Measurements from ENCODE around the gene CHAT.

The CHAT gene

GRCh38 chr10:49600046-49600445 lies 13.8 kb upstream of the CHAT start:
- Histone ChIP-seq H3K27me3 (peaks cover 66% of the 10 kb centered on the region), H3K27ac (no peak overlapping the region), H3K4me3 (ENCODE audit: low read depth in 1 of 2, low read length in 1 of 2) (no peak overlapping the region), H3K4me1 (ENCODE audit: control insufficient read depth in 1 of 2, insufficient read depth in 1 of 2, low read depth in 1 of 2, low read length in 1 of 2) (no peaks in the 10 kb centered on the region), H3K36me3 (no peaks in the 10 kb centered on the region), H3K9me3 (no peaks in the 10 kb centered on the region)
- TF ChIP-seq CTCF (IDR thresholded peaks at IDR 0.05), result no peak

DNA sequence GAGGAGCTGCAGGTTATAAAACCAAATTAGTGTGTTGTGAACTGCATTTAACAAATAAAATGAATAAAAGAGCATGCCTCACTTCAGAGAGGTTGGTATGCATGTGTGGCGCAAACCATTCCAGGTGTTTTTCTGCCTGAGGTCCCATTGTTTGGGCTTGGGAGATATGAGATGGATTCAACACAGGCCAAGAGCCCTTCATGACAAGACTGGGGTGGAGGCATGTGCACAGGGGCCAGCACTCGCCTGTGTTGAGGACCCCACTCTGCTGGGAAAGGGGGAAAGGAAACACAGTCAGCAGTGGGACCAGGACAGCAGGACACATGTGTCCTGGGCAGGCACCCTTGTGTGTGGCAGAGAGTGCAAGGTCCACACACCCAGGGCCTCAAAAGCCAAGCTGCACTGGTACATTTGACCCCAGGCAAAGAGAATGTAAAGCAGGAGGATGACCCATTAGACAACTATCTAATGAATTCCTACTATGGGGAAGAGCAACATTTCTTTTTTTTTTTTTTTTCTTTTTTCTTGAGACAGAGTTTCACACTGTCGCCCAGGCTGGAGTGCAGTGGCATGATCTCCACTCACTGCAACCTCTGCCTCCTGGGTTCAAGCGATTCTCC lies 12.9 kb upstream of the CHAT start:
- peaks cover 68% of the 10 kb centered on the region for H3K27me3 ChIP-seq
- no peak overlapping the region for H3K27ac ChIP-seq
- H3K4me3 ChIP-seq (ENCODE audit: low read depth in 1 of 2, low read length in 1 of 2), result no peak overlapping the region
- no peak for TF ChIP-seq CTCF (IDR thresholded peaks at IDR 0.05)
- H3K9me3 ChIP-seq, result no peaks in the 10 kb centered on the region
- H3K36me3 ChIP-seq, result no peaks in the 10 kb centered on the region
- no peaks in the 10 kb centered on the region for H3K4me1 ChIP-seq (ENCODE audit: control insufficient read depth in 1 of 2, insufficient read depth in 1 of 2, low read depth in 1 of 2, low read length in 1 of 2)

DNA sequence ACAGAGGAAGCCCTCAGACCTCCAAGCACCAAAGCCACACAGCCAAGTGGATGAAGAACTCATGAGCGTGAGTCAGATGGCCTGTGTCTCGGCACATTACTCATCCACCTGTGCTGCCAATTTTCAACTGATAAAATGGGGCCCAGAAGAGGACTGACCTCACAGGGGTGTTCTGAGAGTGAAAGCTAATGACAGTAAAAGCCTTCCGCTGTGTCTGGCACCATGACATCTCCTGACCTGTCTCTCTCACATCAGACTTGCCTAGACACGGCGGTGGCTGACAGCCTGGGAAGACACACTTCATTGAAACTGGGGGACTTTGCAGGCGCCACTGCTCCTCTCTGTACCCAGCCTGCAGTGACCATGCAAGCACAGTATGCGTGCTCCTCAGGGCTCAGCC lies 12.0 kb upstream of the CHAT start:
- no peaks in the 10 kb centered on the region for H3K9me3 ChIP-seq
- no peak overlapping the region for H3K4me3 ChIP-seq (ENCODE audit: low read depth in 1 of 2, low read length in 1 of 2)
- TF ChIP-seq CTCF (IDR thresholded peaks at IDR 0.05), result no peak
- no peak overlapping the region for H3K27ac ChIP-seq
- peaks cover 68% of the 10 kb centered on the region for H3K27me3 ChIP-seq
- no peaks in the 10 kb centered on the region for H3K36me3 ChIP-seq
- no peaks in the 10 kb centered on the region for H3K4me1 ChIP-seq (ENCODE audit: control insufficient read depth in 1 of 2, insufficient read depth in 1 of 2, low read depth in 1 of 2, low read length in 1 of 2)

DNA sequence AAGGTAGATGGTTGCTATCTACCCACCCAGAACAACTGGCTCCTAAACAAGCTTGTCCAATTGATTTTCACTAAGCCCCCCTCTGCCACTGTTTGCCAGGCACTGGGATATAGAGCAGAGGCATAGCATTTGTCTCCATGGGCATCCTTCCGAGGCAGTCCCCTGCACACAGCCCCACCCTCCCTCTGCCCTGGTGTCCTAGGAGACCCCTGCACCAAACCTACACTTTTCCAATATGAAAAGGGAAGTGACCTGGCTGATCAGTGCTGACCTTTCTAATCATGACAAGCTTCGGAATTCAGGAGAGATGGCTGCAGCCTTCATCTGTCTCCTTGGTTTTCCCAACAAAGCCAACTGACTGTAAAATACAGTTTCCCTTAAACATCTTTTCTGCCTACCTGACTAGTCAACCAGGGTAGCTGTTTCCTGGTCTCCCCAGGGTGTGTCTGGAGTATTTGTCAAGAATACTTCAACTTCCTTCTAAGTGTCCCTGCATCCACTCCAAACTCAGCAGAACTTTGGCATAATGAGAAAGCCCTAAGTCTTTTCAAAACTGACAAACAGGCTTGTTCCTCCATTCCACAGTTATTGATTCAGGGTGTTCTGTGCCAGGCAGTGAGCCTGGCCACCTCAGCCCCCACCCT lies 11.3 kb upstream of the CHAT start:
- H3K27ac ChIP-seq, result no peak overlapping the region
- H3K9me3 ChIP-seq, result no peaks in the 10 kb centered on the region
- no peak for TF ChIP-seq CTCF (IDR thresholded peaks at IDR 0.05)
- no peaks in the 10 kb centered on the region for H3K36me3 ChIP-seq
- H3K4me3 ChIP-seq (ENCODE audit: low read depth in 1 of 2, low read length in 1 of 2), result no peak overlapping the region
- H3K4me1 ChIP-seq (ENCODE audit: control insufficient read depth in 1 of 2, insufficient read depth in 1 of 2, low read depth in 1 of 2, low read length in 1 of 2), result no peaks in the 10 kb centered on the region
- peaks cover 74% of the 10 kb centered on the region for H3K27me3 ChIP-seq

DNA sequence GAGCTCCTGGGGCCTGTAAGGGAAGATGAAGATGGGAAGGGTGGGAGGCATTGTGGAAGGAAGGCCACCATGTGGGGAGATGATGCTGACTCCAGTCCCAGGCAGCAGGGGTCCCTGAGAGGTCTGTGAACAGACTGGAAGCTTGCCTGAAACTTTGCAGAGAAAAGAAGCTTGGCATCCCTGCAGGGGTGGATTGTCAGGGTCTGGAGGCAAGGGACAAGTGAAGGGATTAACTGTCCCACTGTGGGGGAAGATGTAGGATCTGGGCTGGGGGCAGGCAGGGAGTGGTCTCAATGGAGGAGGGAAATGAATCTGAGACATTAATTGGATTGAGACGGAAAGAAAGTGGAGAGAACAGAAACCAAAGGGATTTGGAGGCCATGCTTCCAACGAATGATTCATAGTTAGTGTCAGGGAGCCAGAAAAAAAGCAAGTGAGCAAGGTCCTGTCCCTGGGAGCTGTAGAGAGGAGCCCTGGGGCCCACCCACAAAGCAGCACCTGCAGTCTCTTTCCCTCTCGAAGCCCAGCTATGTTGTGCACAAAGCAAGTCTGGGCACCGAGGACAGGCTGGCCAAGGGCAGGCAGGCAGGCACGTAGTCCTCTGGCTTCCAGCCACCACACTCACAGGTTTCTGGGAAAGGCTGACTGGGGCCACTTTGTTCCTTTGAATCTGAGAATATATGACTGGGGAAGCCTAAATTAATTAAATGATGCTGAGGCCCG lies 8.5 kb upstream of the CHAT start:
- Histone ChIP-seq H3K9me3 (no peaks in the 10 kb centered on the region), H3K27me3 (peaks cover 100% of the 10 kb centered on the region), H3K27ac (no peak overlapping the region), H3K4me3 (ENCODE audit: low read depth in 1 of 2, low read length in 1 of 2) (no peak overlapping the region), H3K36me3 (no peaks in the 10 kb centered on the region), H3K4me1 (ENCODE audit: control insufficient read depth in 1 of 2, insufficient read depth in 1 of 2, low read depth in 1 of 2, low read length in 1 of 2) (no peaks in the 10 kb centered on the region)
- no peak for TF ChIP-seq CTCF (IDR thresholded peaks at IDR 0.05)
